PC-3 (cell line): ENCODE data around the gene KXD1. TPM values are rescaled to one million over a fixed set of nuclear protein-coding genes. Genes with fewer than 3 reads are reported as not detected.

Source experiments
- ATAC-seq: fragments of 200-7000 bp; cut with Tn5 transposase; 2 replicates; pipeline ENCODE4 v1.9.1; 2020; ENCODE audit warnings: mild to moderate bottlenecking, moderate library complexity
- BruUV-seq: library from RNA; stranded (reverse); fragments of 400-500 nt; replicated peaks from 2 replicates; lab custom pipeline; 2021; lab: Mats Ljungman, UMichigan
- CTCF ChIA-PET: fragments of 300-600 bp; sonication (Branson Sonifier 250); formaldehyde crosslinking; loops from one replicate; lab custom pipeline; 2022; ENCODE audit warnings: antibody characterized with exemption; lab: Charles Lee
- POLR2A ChIA-PET: fragments of 300-600 bp; sonication (Branson Sonifier 250); formaldehyde crosslinking; loops from one replicate; lab custom pipeline; 2022; ENCODE audit warnings: antibody characterized with exemption; ENCODE audit not compliant: unreplicated experiment; lab: Charles Lee
- DNase-seq: peaks from one replicate; pipeline ENCODE4 v3.0.0-alpha.2; 2015
- H2AFZ ChIP-seq: fragments of 300-600 bp; sonication (generic); 2 replicates; pipeline ENCODE4 v1.6.0; 2016; ENCODE audit warnings: antibody characterized with exemption, low read length
- H3F3A ChIP-seq: fragments of 300-600 bp; sonication (generic); one replicate; pipeline ENCODE4 v1.6.0; 2017; ENCODE audit warnings: antibody characterized with exemption, low read length, control low read depth, mild to moderate bottlenecking; ENCODE audit not compliant: unreplicated experiment
- H3K27ac ChIP-seq: fragments of 300-600 bp; sonication (generic); 2 replicates; pipeline ENCODE4 v1.5.1; 2016; ENCODE audit warnings: mild to moderate bottlenecking, low read length
- H3K27me3 ChIP-seq: fragments of 300-600 bp; sonication (generic); 2 replicates; pipeline ENCODE4 v1.6.1; 2016; ENCODE audit warnings: low read length, mixed read lengths
- H3K36me3 ChIP-seq: fragments of 300-600 bp; sonication (generic); 2 replicates; pipeline ENCODE4 v1.6.1; 2016; ENCODE audit warnings: low read depth, mixed run types, low read length, mixed read lengths
- H3K4me1 ChIP-seq: fragments of 300-600 bp; sonication (generic); 2 replicates; pipeline ENCODE4 v1.5.1; 2016; ENCODE audit warnings: low read length; ENCODE audit not compliant: insufficient read depth
- H3K4me2 ChIP-seq: fragments of 300-600 bp; sonication (generic); 2 replicates; pipeline ENCODE4 v1.6.0; 2016; ENCODE audit warnings: low read length
- H3K4me3 ChIP-seq: fragments of 300-600 bp; sonication (generic); 2 replicates; pipeline ENCODE4 v1.5.1; 2016; ENCODE audit warnings: mild to moderate bottlenecking, low read length, mixed read lengths
- H3K79me2 ChIP-seq: fragments of 300-600 bp; sonication (generic); 2 replicates; pipeline ENCODE4 v1.6.1; 2017; ENCODE audit warnings: low read length, mixed read lengths
- H3K9ac ChIP-seq: fragments of 300-600 bp; sonication (generic); 2 replicates; pipeline ENCODE4 v1.6.0; 2016; ENCODE audit warnings: mild to moderate bottlenecking, low read length
- H3K9me2 ChIP-seq: fragments of 300-600 bp; sonication (generic); replicated peaks from 2 replicates; pipeline ENCODE4 v1.6.1; 2016; ENCODE audit warnings: mixed run types, low read length, mixed read lengths
- H3K9me3 ChIP-seq: fragments of 300-600 bp; sonication (generic); 2 replicates; pipeline ENCODE4 v1.6.1; 2016; ENCODE audit warnings: low read length, mixed read lengths
- H4K20me1 ChIP-seq: fragments of 300-600 bp; sonication (generic); 2 replicates; pipeline ENCODE4 v1.6.1; 2016; ENCODE audit warnings: low read length, mixed read lengths
- CTCF ChIP-seq: fragments of 300-600 bp; sonication (generic); conservative IDR thresholded peaks from 2 replicates; pipeline ENCODE4 v1.5.1; 2017; ENCODE audit warnings: antibody characterized with exemption, low read depth, mild to moderate bottlenecking, low read length
- EZH2 ChIP-seq: fragments of 300-600 bp; sonication (generic); IDR thresholded peaks from one replicate; pipeline ENCODE4 v1.6.1; 2017; ENCODE audit warnings: antibody characterized with exemption, mild to moderate bottlenecking, low read length; ENCODE audit not compliant: unreplicated experiment
- EZH2phosphoT487 ChIP-seq: fragments of 300-600 bp; sonication (generic); IDR thresholded peaks from 2 replicates; pipeline ENCODE4 v1.6.1; 2018; ENCODE audit warnings: mild to moderate bottlenecking, antibody characterized with exemption, low read length, borderline replicate concordance
- intact Hi-C: fragments of 100-400 bp; cut with micrococcal nuclease; formaldehyde crosslinking; loops from 2 replicates; pipeline ENCODE4 v1.9.0; 2023
- total RNA-seq: library from RNA; depleted of rRNA; stranded (reverse); fragments of >200 nt; gene quantifications from 2 replicates; pipeline ENCODE4 v1.2.3, GENCODE V29; 2014; rRNA removed

The KXD1 gene
- total RNA-seq, 1 experiment from 2014 or later: 137 TPM

GRCh38 chr19:18618236-18618635, 60.6 kb downstream of the KXD1 start:
- intact Hi-C loops: no loop called here
- no peaks in the 10 kb centered on the region for H3K79me2 ChIP-seq
- H3K9me2 ChIP-seq: no peaks in the 10 kb centered on the region
- DNase-seq (no peak), ATAC-seq (no peak)
- no peaks in the 10 kb centered on the region for H3F3A ChIP-seq
- H3K4me2 ChIP-seq: no peak overlapping the region
- no peaks in the 10 kb centered on the region for H3K9me3 ChIP-seq
- no peaks in the 10 kb centered on the region for H3K36me3 ChIP-seq
- ChIA-PET CTCF (no interaction called here), POLR2A (no interaction called here)
- TF ChIP-seq EZH2 (no peak), CTCF (no peak), EZH2phosphoT487 (no peak)
- H3K4me1 ChIP-seq: no peaks in the 10 kb centered on the region
- no peak overlapping the region for H2AFZ ChIP-seq
- BruUV-seq: no TSS peak
- no peak overlapping the region for H3K27ac ChIP-seq
- peaks cover 15% of the 10 kb centered on the region for H3K27me3 ChIP-seq
- H3K4me3 ChIP-seq: no peak overlapping the region
- no peak overlapping the region for H3K9ac ChIP-seq
- H4K20me1 ChIP-seq: no peaks in the 10 kb centered on the region

Other genes with a start within 250 kb of the KXD1 start
- 713 and 856 TPM in 2 replicates for gene LSM4, start 234.8 kb upstream of the KXD1 start, total RNA-seq
- gene PGPEP1, start 217.3 kb upstream of the KXD1 start, total RNA-seq: 9.6 and 11.4 TPM in 2 replicates
- 84.3 and 105 TPM in 2 replicates for gene GDF15, start 171.7 kb upstream of the KXD1 start, total RNA-seq
- gene LRRC25, start 160.2 kb upstream of the KXD1 start, total RNA-seq: not detected in 2 replicates
- 97.5 and 99.9 TPM in 2 replicates for gene SSBP4, start 138.5 kb upstream of the KXD1 start, total RNA-seq
- 19.4 TPM in 2 replicates for gene ISYNA1, start 119.7 kb upstream of the KXD1 start, total RNA-seq
- gene ELL, start 35.8 kb upstream of the KXD1 start, total RNA-seq: 21.0 and 30.6 TPM in 2 replicates
- gene FKBP8, start 14.3 kb upstream of the KXD1 start, total RNA-seq: 243 and 278 TPM in 2 replicates
- 871 and 1,108 TPM in 2 replicates for gene UBA52, start 14.0 kb downstream of the KXD1 start, total RNA-seq
- gene REX1BD, start 30.9 kb downstream of the KXD1 start, total RNA-seq: 121 and 207 TPM in 2 replicates
- gene CRLF1, start 48.9 kb downstream of the KXD1 start, total RNA-seq: 0.23 and 2.6 TPM in 2 replicates
- gene TMEM59L, start 55.0 kb downstream of the KXD1 start, total RNA-seq: 0.17 and 0.44 TPM in 2 replicates
- gene KLHL26, start 79.2 kb downstream of the KXD1 start, total RNA-seq: 8.4 and 12.7 TPM in 2 replicates
- 6.7 and 8.5 TPM in 2 replicates for gene CRTC1, start 125.8 kb downstream of the KXD1 start, total RNA-seq
- gene COMP, start 233.4 kb downstream of the KXD1 start, total RNA-seq: 0.04 TPM in 1 of 2 replicates, not detected in the other